ENCODE data around the gene SMC1A.
"Not testable (repeated sequence)": the region's sequence is repeated elsewhere in the genome, so short reads cannot be mapped to it uniquely, and the experiment has no call there.

The SMC1A gene

GRCh38 chrX:53421125-53421524 is 1.3 kb downstream of the SMC1A start:
- H3K4me3 ChIP-seq (ENCODE audit: low read depth, low read length): peak overlapping the region; percentile 97
- DNase-seq (ENCODE audit: low read depth): no peak
- TF ChIP-seq MYC (IDR thresholded peaks at IDR 0.05; ENCODE audit: low read depth, low read length) (no peak), CTCF (IDR thresholded peaks at IDR 0.05; ENCODE audit: low read depth, low read length) (no peak), POLR2A (IDR thresholded peaks at IDR 0.05; ENCODE audit: extremely low read depth, insufficient read length) (no peak), MAX (IDR thresholded peaks at IDR 0.05; ENCODE audit: low read depth, low read length) (no peak)

DNA sequence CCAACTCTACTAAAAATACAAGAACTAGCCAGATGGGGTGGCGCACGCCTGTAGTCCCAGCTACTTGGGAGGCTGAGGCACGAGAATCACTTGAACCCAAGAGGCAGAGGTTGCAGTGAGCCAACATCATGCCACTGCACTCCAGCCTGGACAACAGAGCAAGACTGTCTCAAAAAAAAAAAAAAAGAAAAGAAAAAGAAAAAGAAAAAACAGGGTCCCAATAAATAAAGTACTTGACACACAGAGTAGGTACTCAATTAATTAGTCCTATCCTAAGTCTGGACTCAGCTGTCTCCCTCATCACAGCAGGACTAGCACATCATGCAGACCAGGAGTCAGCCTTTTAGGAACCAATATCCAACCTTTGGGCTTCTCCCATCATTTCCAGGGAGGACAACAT is 2.1 kb downstream of the SMC1A start:
- peak overlapping the region; percentile 97 for H3K4me3 ChIP-seq (ENCODE audit: low read depth, low read length)

GRCh38 chrX:53412446-53412845 is 10.0 kb downstream of the SMC1A start:
- DNase-seq (ENCODE audit: low read depth): peak; percentile 43
- no peak overlapping the region for H3K4me3 ChIP-seq (ENCODE audit: low read depth, low read length)
- TF ChIP-seq CTCF (IDR thresholded peaks at IDR 0.05; ENCODE audit: low read depth, low read length) (no peak), MYC (IDR thresholded peaks at IDR 0.05; ENCODE audit: low read depth, low read length) (no peak), MAX (IDR thresholded peaks at IDR 0.05; ENCODE audit: low read depth, low read length) (no peak), POLR2A (IDR thresholded peaks at IDR 0.05; ENCODE audit: extremely low read depth, insufficient read length) (no peak)

More for the DNA sequence above, 2.1 kb downstream of the SMC1A start:
- DNase-seq (ENCODE audit: low read depth): not testable (repeated sequence)

- H3K4me3 ChIP-seq (ENCODE audit: low read depth, low read length): no peak overlapping the region
- no peak for TF ChIP-seq MYC (IDR thresholded peaks at IDR 0.05; ENCODE audit: low read depth, low read length)
- no peak for DNase-seq (ENCODE audit: low read depth)
These were observed 18.9 kb downstream of the SMC1A start for GRCh38 chrX:53403535-53403934.

- no peak overlapping the region for H3K4me3 ChIP-seq (ENCODE audit: low read depth, low read length)
- DNase-seq (ENCODE audit: low read depth): no peak
- TF ChIP-seq CTCF (IDR thresholded peaks at IDR 0.05; ENCODE audit: low read depth, low read length) (no peak), POLR2A (IDR thresholded peaks at IDR 0.05; ENCODE audit: extremely low read depth, insufficient read length) (no peak), MAX (IDR thresholded peaks at IDR 0.05; ENCODE audit: low read depth, low read length) (no peak), MYC (IDR thresholded peaks at IDR 0.05; ENCODE audit: low read depth, low read length) (no peak)
These were observed 24.2 kb downstream of the SMC1A start for GRCh38 chrX:53398216-53398615.

DNA sequence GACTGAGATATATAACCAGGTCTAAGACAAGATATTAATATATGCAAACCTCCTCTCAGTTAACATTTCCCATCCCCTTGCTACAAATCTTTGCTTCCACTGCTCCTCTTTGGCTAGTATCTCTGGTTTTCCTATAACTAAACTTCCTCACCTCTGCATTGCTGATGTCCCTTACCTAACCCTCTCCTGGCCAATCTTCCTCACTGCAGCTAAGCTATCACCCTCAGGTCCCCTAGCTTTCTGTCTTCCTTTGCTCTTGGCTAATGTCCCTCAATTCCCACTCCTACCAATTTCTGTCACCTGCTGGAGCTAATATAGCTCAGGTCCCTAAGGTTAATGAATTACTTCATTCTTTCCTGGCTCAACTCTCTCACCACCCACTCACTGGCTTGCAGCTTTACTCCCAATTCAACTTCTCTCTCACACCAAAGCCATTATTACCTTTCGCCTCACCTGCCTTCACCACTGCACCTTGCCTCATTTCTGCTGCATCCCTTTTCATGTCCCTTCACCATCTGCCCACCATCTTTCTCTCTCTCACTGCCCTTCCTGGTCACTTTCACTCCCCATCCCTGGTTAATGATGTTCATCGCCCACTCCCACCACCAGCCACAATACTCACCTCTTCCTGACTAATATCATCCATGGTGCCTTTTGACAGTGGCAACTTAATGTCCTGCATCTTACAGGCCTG is 26.7 kb downstream of the SMC1A start:
- DNase-seq (ENCODE audit: low read depth): no peak
- no peak for TF ChIP-seq CTCF (IDR thresholded peaks at IDR 0.05; ENCODE audit: low read depth, low read length)
- no peak for TF ChIP-seq MAX (IDR thresholded peaks at IDR 0.05; ENCODE audit: low read depth, low read length)
- no peak overlapping the region for H3K4me3 ChIP-seq (ENCODE audit: low read depth, low read length)

DNA sequence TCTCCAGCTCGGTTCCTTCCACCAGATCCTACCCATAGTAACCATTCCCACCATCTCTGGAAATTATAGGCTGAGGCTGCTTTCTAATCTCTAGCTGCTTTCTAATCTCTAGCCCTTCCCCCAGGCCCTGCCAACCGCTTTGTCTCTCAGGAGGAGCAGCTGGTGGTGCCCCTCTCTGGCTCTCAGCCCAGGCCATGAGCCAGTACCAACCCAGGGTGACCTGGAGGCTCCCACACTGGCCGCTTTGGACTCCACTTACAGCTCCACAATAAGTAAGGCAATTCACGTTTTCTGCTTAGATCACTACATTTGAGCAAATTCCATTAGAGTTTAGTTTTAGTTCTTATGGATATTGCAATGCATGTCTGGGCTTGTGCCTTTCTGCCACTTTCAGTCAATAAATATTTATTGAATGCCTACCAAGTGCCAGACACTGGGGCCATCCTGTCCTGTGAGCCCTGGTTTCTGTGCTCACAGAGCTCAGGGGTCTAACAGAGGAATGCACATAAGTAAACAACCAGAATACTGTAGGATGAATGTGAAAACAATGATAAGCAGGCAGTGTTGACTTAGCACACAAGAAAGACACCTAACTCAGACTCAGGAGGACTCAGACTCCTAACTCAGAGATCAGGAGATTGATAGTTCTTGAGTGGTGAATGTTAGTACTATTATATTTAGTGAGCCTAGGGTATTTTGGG is 38.9 kb downstream of the SMC1A start:
- no peak overlapping the region for H3K4me3 ChIP-seq (ENCODE audit: low read depth, low read length)
- TF ChIP-seq CTCF (IDR thresholded peaks at IDR 0.05; ENCODE audit: low read depth, low read length) (no peak), POLR2A (IDR thresholded peaks at IDR 0.05; ENCODE audit: extremely low read depth, insufficient read length) (no peak), MYC (IDR thresholded peaks at IDR 0.05; ENCODE audit: low read depth, low read length) (no peak), MAX (IDR thresholded peaks at IDR 0.05; ENCODE audit: low read depth, low read length) (no peak)
- no peak for DNase-seq (ENCODE audit: low read depth)

All from NB4 (cell line).